GM21526 (cell line): ENCODE data around the gene ACR.

Source experiments
- ATAC-seq: cut with Tn5 transposase; IDR thresholded peaks from one replicate; pipeline ENCODE4 v1.9.1; 2021; ENCODE audit warnings: moderate library complexity; ENCODE audit not compliant: unreplicated experiment, low FRiP score

The ACR gene

GRCh38 chr22:50737728-50738648 is at the start of gene ACR:
Gene ACR (plus strand): TSS chr22:50738204. CDS start chr22:50738236, 32 bp downstream.
- ATAC-seq: no peak

GRCh38 chr22:50688448-50688847 is 49.6 kb upstream of the ACR start:
- no peak for ATAC-seq

GRCh38 chr22:50691521-50691920 is 46.5 kb upstream of the ACR start:
- ATAC-seq: no peak

GRCh38 chr22:50693462-50693861 is 44.5 kb upstream of the ACR start:
- ATAC-seq: no peak

- no peak for ATAC-seq
Measured at GRCh38 chr22:50694099-50694605, 43.9 kb upstream of the ACR start.

- no peak for ATAC-seq
Measured at GRCh38 chr22:50694766-50695420, 43.1 kb upstream of the ACR start.

- ATAC-seq: no peak
Measured at GRCh38 chr22:50695421-50696250, 42.4 kb upstream of the ACR start.

- ATAC-seq: no peak
Measured at GRCh38 chr22:50696251-50696798, 41.7 kb upstream of the ACR start.

- no peak for ATAC-seq
Measured at GRCh38 chr22:50696799-50697561, 41.0 kb upstream of the ACR start.

GRCh38 chr22:50697667-50698506 is 40.1 kb upstream of the ACR start:
- ATAC-seq: no peak

- ATAC-seq: no peak
Measured at GRCh38 chr22:50698546-50698945, 39.5 kb upstream of the ACR start.

GRCh38 chr22:50699001-50699755 is 38.8 kb upstream of the ACR start:
- ATAC-seq: no peak

- ATAC-seq: no peak
Measured at GRCh38 chr22:50699756-50700386, 38.1 kb upstream of the ACR start.

GRCh38 chr22:50700387-50701075 is 37.5 kb upstream of the ACR start:
- no peak for ATAC-seq

- ATAC-seq: no peak
Measured at GRCh38 chr22:50701076-50701419, 37.0 kb upstream of the ACR start.

- ATAC-seq: no peak
Measured at GRCh38 chr22:50701428-50702154, 36.4 kb upstream of the ACR start.

GRCh38 chr22:50702261-50702671 is 35.7 kb upstream of the ACR start:
- ATAC-seq: no peak
